Activated naive CD4-positive, alpha-beta T cell treated with anti-CD3 and anti-CD28 coated beads for 36 hours (primary cell): ENCODE results near the gene TM9SF2. TPM values are rescaled to one million over a fixed set of nuclear protein-coding genes. Genes with fewer than 3 reads are reported as not detected.

Source experiments
- CTCF ChIA-PET: fragments of 350-600 bp; sonication (Branson Sonifier 250); formaldehyde crosslinking; loops from one replicate; lab custom pipeline; 2021; ENCODE audit warnings: antibody characterized with exemption; lab: Charles Lee
- DNase-seq: peaks from one replicate; pipeline ENCODE4 v3.0.0-alpha.2; 2020
- H3K27ac Mint-ChIP-seq: one replicate; pipeline ENCODE4 v1.8.0; 2021; ENCODE audit warnings: mild to moderate bottlenecking, mixed read lengths
- H3K27me3 Mint-ChIP-seq: one replicate; pipeline ENCODE4 v1.8.0; 2021; ENCODE audit warnings: low read depth, mixed read lengths
- H3K36me3 Mint-ChIP-seq: one replicate; pipeline ENCODE4 v1.8.0; 2021; ENCODE audit warnings: low read depth, mixed read lengths
- H3K4me1 Mint-ChIP-seq: one replicate; pipeline ENCODE4 v1.8.0; 2021; ENCODE audit warnings: low read depth, mixed read lengths
- H3K4me3 Mint-ChIP-seq: one replicate; pipeline ENCODE4 v1.8.0; 2021; ENCODE audit warnings: mild to moderate bottlenecking, moderate library complexity, mixed read lengths
- H3K9me3 Mint-ChIP-seq: one replicate; pipeline ENCODE4 v1.8.0; 2021; ENCODE audit warnings: mixed read lengths
- intact Hi-C: fragments of 100-400 bp; cut with micrococcal nuclease; formaldehyde crosslinking; loops from one replicate; pipeline ENCODE4 v1.15.1; 2023
- total RNA-seq, 2 experiments: library from RNA; stranded (reverse); gene quantifications; one replicate each; pipeline ENCODE4 v1.2.3, GENCODE V29; 2021

The TM9SF2 gene
- total RNA-seq, 2 experiments from 2014 or later: 35.2 to 36.4 TPM

DNA sequence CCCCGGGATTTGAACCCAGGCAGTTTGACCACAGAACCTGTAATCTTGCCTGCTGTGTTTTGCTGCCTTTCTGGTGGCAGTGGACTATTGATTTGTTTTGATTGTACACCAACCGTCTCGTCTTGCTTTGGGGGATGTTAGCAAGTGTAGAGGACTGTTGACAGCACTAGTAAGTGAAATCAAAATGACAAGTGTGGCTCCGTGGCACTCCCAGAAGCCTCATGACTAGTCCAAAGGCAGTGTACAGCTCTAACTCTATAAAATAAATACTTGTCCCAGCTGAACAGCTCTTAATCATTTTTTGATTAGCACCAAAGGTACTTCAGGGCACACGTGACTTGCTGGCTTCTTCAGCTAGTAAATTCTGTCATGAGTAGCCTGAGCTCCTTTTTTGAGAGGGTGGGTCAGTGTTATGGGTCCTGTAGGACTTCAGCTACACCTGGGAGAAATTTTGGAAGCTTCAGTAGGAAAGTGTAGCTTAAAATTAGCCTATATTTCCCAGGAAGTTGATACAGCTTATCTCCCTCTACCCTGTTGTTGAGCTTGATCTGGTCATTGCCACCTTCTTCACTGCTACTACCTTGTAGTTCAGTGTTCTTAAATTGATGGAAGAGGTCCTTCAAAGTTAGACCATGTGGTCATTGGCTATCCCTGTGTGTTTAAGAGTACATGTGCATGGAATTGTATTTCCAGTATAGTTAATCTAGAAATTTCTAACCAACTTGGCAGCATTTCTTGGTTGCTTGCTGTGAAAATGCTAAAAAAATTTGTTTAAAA is 15.1 kb downstream of the TM9SF2 start:
- Mint-ChIP-seq H3K27me3 (no peaks in the 10 kb centered on the region), H3K4me3 (no peak overlapping the region), H3K27ac (no peak overlapping the region), H3K9me3 (no peaks in the 10 kb centered on the region), H3K36me3 (peaks cover 8% of the 10 kb centered on the region), H3K4me1 (peaks cover 37% of the 10 kb centered on the region)
- CTCF ChIA-PET: interaction anchor here (0.6 to 4.2 kb wide), 3 partner anchors 10 to 757 kb away, joined by 3 to 20 read pairs (median 3); no protein-coding TSS in a partner anchor
- no peak for DNase-seq
- intact Hi-C loops: no loop called here

DNA sequence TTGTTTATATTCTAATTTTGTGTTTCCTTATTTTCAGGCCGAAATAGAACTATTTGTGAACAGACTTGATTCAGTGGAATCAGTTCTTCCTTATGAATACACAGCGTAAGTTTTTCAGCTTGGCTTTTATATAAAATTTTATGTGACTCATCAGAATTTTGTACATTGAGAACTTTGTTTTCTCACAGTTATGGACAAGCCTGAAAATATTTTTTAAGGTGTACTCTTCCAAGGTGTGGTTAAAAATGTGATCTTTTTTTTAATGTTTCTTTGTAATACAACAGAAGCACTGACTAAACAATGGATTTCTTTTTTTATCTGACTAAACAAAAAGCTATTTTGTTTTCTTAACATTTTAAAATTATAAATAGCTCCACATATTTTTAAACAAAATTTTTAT is 16.3 kb downstream of the TM9SF2 start:
- Mint-ChIP-seq H3K4me3 (no peak overlapping the region), H3K9me3 (no peaks in the 10 kb centered on the region), H3K4me1 (peaks cover 28% of the 10 kb centered on the region), H3K36me3 (peaks cover 17% of the 10 kb centered on the region), H3K27me3 (no peaks in the 10 kb centered on the region), H3K27ac (no peak overlapping the region)
- intact Hi-C loops: no loop called here
- no peak for DNase-seq
- CTCF ChIA-PET: interaction anchor here (0.9 to 4.2 kb wide), 2 partner anchors 11 to 12 kb away, joined by 3 to 20 read pairs; no protein-coding TSS in a partner anchor

DNA sequence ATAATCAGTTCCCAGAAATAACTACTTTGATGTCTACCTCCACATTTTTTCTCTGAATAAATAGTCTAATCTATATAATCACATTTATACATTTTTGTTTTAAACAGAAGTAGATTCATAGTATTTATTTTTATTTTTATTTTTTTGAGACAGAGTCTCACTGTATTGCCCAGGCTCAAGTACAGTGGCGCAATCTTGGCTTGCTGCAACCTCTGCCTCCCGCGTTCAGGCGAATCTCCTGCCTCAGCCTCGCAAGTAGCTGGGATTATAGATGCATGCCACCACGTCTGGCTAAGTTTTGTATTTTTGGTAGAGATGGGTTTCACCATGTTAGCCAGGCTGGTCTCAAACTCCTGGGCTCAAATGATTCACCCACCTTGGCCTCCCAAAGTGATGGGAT is 16.7 kb downstream of the TM9SF2 start:
- no peak overlapping the region for H3K27ac Mint-ChIP-seq
- CTCF ChIA-PET: interaction anchor here (0.7 to 0.9 kb wide), 3 partner anchors 11 to 28 kb away, joined by 3 to 4 read pairs (median 3); no protein-coding TSS in a partner anchor
- intact Hi-C loops: no loop called here
- no peak for DNase-seq
- no peaks in the 10 kb centered on the region for H3K9me3 Mint-ChIP-seq
- peaks cover 17% of the 10 kb centered on the region for H3K36me3 Mint-ChIP-seq
- H3K27me3 Mint-ChIP-seq: no peaks in the 10 kb centered on the region
- peaks cover 24% of the 10 kb centered on the region for H3K4me1 Mint-ChIP-seq
- H3K4me3 Mint-ChIP-seq: no peak overlapping the region

DNA sequence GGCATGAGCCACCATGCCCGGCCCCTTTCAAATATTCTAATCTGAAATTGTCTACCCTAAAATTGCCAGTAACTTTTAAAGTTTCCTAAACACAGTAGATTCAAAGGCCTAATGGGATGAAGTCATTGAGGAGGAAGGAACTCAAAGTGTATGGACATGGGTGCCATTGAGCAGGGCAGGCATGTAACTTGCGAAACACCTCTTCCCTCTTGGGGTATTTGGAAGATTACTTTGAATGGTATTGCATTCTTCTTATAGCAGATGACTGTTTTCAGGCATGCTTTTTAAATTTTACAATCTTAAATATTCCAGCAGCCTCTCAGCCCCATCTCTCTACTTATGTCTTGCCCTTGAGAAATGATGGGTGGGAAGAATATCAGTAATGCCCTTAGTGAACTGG is 21.0 kb downstream of the TM9SF2 start:
- H3K4me3 Mint-ChIP-seq: no peak overlapping the region
- intact Hi-C loops: no loop called here

DNA sequence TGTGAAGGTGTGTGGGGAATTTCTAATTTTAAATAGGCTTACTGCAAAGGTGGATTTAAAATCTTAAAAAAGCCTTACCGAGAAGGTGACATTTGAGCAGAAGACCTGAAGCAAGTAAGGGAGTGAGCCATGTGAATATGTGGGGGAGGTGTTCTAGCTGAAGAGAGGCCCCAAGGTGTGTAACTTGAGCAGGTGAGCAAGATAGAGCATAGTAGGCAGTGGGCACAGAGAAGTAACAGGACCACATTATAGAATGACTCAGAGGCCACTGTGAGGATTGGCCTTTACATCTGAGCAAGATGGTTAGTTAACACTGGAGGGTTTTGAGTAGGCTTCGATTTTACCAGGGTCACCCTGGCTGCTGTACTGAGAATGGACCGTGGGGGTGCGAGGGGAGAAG is 22.6 kb downstream of the TM9SF2 start:
- intact Hi-C loops: no loop called here
- Mint-ChIP-seq H3K27me3 (no peaks in the 10 kb centered on the region), H3K27ac (no peak overlapping the region), H3K9me3 (no peaks in the 10 kb centered on the region), H3K4me3 (no peak overlapping the region), H3K4me1 (peaks cover 32% of the 10 kb centered on the region), H3K36me3 (peaks cover 45% of the 10 kb centered on the region)
- CTCF ChIA-PET: no interaction called here
- no peak for DNase-seq

More for the DNA sequence above, 21.0 kb downstream of the TM9SF2 start:
- Mint-ChIP-seq H3K9me3 (no peaks in the 10 kb centered on the region), H3K27me3 (no peaks in the 10 kb centered on the region), H3K27ac (no peak overlapping the region), H3K36me3 (peaks cover 44% of the 10 kb centered on the region), H3K4me1 (peaks cover 29% of the 10 kb centered on the region)
- DNase-seq: no peak
- CTCF ChIA-PET: no interaction called here

DNA sequence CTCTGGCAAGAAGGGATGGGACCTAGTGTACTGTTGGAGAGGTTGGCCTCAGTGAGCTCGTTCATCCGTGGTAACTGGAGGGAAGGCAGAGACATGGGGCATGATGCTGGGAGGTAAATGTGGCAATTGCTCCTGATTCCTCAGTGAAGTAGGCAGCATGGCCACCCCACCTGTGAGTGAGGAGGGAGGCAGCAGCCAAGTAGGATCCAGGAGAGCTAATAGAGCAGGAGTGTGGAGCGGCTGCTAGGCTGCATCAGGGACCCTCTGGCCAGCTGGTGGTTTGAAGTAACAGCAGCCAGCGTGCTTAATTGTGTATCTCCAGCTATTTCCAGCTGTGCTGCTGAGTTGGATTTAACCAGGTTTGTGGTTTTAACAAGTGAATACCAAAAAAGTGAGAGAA is 24.7 kb downstream of the TM9SF2 start:
- H3K4me1 Mint-ChIP-seq: peaks cover 32% of the 10 kb centered on the region
- CTCF ChIA-PET: interaction anchor here (1.0 to 1.5 kb wide), 2 partner anchors 19 to 33 kb away, joined by 3 read pairs; no protein-coding TSS in a partner anchor
- intact Hi-C loops: no loop called here
- no peak overlapping the region for H3K27ac Mint-ChIP-seq
- H3K27me3 Mint-ChIP-seq: no peaks in the 10 kb centered on the region
- DNase-seq: no peak
- H3K36me3 Mint-ChIP-seq: peaks cover 49% of the 10 kb centered on the region
- no peaks in the 10 kb centered on the region for H3K9me3 Mint-ChIP-seq
- no peak overlapping the region for H3K4me3 Mint-ChIP-seq

DNA sequence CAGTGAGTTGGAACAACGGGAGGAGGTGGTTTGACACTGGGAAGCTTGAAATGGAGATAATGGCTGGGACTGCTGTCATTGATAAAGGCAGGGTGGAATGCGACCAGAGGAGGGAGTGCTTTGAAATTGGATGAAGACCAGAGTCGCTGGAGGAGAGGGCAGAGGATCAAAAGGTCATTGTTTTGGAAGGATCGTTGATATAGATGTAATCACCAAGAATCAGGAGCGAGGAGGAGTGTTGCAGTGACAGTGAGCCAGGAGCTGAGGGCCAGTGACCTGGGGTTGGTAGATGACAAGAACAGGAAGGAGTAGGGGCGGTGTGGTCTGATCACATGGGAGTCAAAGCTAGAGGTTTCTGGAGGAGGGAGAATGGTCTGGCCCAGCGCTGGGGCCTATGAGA is 25.3 kb downstream of the TM9SF2 start:
- CTCF ChIA-PET: interaction anchor here (1.0 kb wide), 1 partner anchor 32 kb away, joined by 3 read pairs; no protein-coding TSS in a partner anchor

DNA sequence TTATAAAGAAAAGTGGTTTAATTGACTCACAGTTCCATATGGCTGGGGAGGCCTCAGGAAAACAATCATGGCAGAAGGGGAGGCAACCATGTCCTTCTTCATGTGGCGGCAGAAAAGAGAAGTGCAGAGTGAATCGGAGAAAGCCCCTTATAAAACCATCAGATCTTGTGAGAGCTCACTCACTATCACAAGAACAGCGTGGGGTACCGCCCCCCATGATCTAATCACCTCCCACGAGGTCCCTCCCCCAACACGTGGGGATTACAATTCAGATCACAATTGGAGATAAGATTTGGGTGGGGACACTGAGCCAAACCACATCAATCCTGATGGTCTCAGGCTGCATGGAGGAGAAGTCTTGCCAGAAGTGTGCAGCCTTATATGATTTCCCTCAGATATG is 26.0 kb downstream of the TM9SF2 start:
- no peak for DNase-seq
- peaks cover 46% of the 10 kb centered on the region for H3K36me3 Mint-ChIP-seq
- no peak overlapping the region for H3K27ac Mint-ChIP-seq
- peaks cover 32% of the 10 kb centered on the region for H3K4me1 Mint-ChIP-seq
- no peaks in the 10 kb centered on the region for H3K27me3 Mint-ChIP-seq
- H3K9me3 Mint-ChIP-seq: no peaks in the 10 kb centered on the region
- CTCF ChIA-PET: interaction anchor here (0.6 to 1.7 kb wide), 4 partner anchors 22 to 364 kb away, joined by 3 to 5 read pairs (median 3); no protein-coding TSS in a partner anchor
- H3K4me3 Mint-ChIP-seq: no peak overlapping the region
- intact Hi-C loops: no loop called here

More for the DNA sequence above, 25.3 kb downstream of the TM9SF2 start:
- peaks cover 32% of the 10 kb centered on the region for H3K4me1 Mint-ChIP-seq
- H3K4me3 Mint-ChIP-seq: no peak overlapping the region
- H3K27me3 Mint-ChIP-seq: no peaks in the 10 kb centered on the region
- H3K27ac Mint-ChIP-seq: no peak overlapping the region
- DNase-seq: no peak
- peaks cover 48% of the 10 kb centered on the region for H3K36me3 Mint-ChIP-seq
- intact Hi-C loops: no loop called here
- H3K9me3 Mint-ChIP-seq: no peaks in the 10 kb centered on the region

DNA sequence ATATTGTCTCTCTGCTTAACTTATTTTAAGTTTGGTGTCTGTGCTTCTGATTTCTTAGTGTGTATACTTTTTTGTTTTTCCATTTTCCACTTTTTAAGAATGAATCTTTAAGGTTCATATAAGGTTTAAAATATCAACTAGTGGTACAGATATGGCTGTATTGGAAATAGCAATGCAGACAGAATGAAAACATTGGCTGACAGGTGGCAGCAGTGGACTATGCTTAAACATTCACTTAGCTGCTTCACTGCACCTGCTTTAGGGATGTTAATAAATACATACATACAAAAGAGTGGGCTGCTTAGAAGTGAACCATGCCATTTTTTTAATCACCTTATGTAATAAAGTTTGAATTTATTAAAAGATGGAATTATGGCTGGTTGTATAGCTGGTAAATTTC is 27.3 kb downstream of the TM9SF2 start:
- Mint-ChIP-seq H3K27me3 (no peaks in the 10 kb centered on the region), H3K9me3 (no peaks in the 10 kb centered on the region), H3K4me1 (peaks cover 29% of the 10 kb centered on the region), H3K27ac (no peak overlapping the region), H3K4me3 (no peak overlapping the region), H3K36me3 (peaks cover 43% of the 10 kb centered on the region)
- CTCF ChIA-PET: interaction anchor here (0.9 to 2.0 kb wide), 5 partner anchors 11 to 128 kb away, joined by 3 to 7 read pairs (median 4); no protein-coding TSS in a partner anchor
- DNase-seq: peak; percentile 64
- intact Hi-C loops: loop anchor here (1.0 to 2.0 kb wide), 2 partner anchors 14 to 89 kb away; no protein-coding TSS in a partner anchor

DNA sequence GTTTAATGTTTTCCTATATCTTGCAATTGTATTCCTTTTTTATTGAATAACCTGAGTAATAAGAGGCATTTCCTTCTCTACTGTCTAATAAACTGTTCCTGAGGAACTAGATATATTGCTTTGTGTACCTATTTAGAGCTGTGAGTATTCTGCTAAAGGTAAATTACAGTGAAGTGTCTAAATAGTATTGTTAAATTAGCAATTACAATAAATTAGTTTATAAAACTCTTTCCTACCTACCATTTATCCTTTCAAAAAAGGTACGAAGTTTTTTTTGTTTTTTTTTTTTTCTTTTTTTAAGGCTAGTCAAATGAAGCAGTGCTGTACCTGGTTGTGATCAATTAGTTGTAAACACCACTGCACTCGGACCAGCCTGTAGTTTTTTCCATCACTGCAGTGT is 34.8 kb downstream of the TM9SF2 start:
- peaks cover 15% of the 10 kb centered on the region for H3K4me1 Mint-ChIP-seq
- intact Hi-C loops: no loop called here
- H3K27me3 Mint-ChIP-seq: no peaks in the 10 kb centered on the region
- H3K4me3 Mint-ChIP-seq: no peak overlapping the region
- no peaks in the 10 kb centered on the region for H3K9me3 Mint-ChIP-seq
- H3K36me3 Mint-ChIP-seq: peaks cover 19% of the 10 kb centered on the region
- DNase-seq: no peak
- H3K27ac Mint-ChIP-seq: no peak overlapping the region
- CTCF ChIA-PET: no interaction called here

DNA sequence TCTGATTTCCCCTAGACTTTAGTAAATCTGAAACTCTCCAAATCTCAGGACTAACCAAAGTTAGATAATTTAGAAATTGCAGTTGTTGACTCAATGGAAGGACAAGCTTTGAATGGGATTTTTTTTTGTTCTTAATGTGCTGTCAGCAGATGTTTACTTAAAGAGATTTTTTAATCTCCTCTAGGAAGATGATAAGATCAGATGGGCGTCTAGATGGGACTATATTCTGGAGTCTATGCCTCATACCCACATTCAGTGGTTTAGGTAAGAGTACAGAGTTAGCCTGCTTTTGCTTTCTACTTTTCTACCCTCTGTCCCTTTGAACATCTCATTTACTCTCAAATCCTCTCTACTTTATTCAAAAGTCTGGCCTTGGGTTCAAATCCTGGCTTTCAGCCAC is 39.3 kb downstream of the TM9SF2 start:
- H3K27ac Mint-ChIP-seq: no peak overlapping the region
- H3K4me3 Mint-ChIP-seq: no peak overlapping the region
- H3K9me3 Mint-ChIP-seq: no peaks in the 10 kb centered on the region
- H3K4me1 Mint-ChIP-seq: peaks cover 36% of the 10 kb centered on the region
- no peak for DNase-seq
- intact Hi-C loops: no loop called here
- CTCF ChIA-PET: interaction anchor here (0.6 to 1.0 kb wide), 2 partner anchors 100 to 117 kb away, joined by 3 read pairs; no protein-coding TSS in a partner anchor
- H3K36me3 Mint-ChIP-seq: peaks cover 38% of the 10 kb centered on the region
- H3K27me3 Mint-ChIP-seq: no peaks in the 10 kb centered on the region

DNA sequence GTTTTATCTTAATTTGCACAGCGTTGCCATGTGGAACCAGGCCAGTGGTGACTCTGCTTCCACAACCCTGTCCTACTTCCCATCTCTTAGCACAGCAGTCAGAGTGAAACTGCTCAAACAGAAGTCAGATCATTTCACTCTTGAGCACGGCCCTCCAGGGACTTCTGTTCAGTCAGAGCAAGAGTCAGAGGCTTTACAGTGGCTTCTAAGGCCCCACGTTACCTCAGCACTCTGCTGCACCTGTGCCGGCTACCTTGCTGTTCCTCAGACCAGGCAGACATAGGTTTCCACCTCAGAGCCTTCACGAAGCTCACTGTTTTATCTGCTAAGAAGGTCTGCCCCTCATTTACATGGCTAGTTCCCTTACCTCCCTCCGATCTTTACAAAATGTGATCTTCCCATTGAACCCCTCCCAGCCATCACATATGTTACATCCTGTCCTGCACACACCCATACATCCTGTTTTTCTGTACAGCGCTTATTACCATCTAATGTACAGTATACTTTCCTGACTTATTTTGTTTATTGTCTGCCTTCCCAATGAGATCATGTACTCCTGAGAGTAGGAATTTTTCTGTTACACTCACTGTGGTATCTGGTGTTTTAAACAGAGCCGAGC is 41.6 kb downstream of the TM9SF2 start:
- H3K36me3 Mint-ChIP-seq: peaks cover 53% of the 10 kb centered on the region
- DNase-seq: peak; percentile 80
- H3K27ac Mint-ChIP-seq: no peak overlapping the region
- CTCF ChIA-PET: interaction anchor here (1.0 to 1.6 kb wide), 5 partner anchors 16 to 38 kb away, joined by 3 read pairs; no protein-coding TSS in a partner anchor
- peaks cover 47% of the 10 kb centered on the region for H3K4me1 Mint-ChIP-seq
- H3K27me3 Mint-ChIP-seq: no peaks in the 10 kb centered on the region
- intact Hi-C loops: loop anchor here (1.0 to 2.0 kb wide), 4 partner anchors 14 to 276 kb away; partner anchors contain the start of gene CLYBL
- H3K9me3 Mint-ChIP-seq: no peaks in the 10 kb centered on the region
- no peak overlapping the region for H3K4me3 Mint-ChIP-seq
